GM12872 (cell line): ENCODE results near the gene SLC39A11.

Experiments
- CTCF ChIP-seq: IDR thresholded peaks from 3 replicates; pipeline ENCODE4 v1.5.1; 2011; ENCODE audit warnings: low read depth, mild to moderate bottlenecking, low read length, moderate library complexity; ENCODE audit not compliant: insufficient read depth

The SLC39A11 gene

DNA sequence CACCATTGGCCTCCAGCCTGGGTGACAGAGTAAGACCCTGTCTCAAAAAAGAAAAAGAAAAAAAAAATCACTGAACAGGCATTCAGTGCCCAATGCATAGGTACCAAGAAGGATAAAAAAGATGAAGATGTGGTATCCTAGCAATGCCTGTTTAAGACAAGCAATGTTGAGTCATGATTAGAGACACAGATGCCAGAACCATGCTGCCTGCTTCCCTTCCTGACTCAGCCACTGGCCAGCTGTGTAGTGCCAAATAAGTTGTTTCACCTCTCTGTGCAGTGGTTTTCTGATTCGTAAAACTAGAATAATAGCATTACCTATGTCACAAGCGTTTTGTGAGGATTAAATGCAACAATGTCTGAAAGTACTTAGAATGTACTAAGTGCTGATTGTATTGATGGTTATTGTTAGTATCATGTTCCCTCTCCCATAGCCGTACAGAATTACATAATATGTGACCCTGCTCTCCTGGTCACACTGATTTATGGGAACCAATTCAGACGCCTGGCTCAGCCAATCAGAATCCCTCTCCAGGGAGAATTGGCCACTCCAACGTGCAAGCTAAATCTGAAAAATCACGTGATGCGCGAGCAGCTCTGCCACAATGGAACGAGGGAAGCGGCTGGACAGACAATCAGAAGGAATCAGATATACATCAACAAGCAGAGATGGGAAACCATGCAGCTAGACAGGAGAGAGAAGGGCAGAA lies 241.9 kb downstream of the SLC39A11 start:
- no peak for TF ChIP-seq CTCF

GRCh38 chr17:72846399-72846798 lies 246.1 kb downstream of the SLC39A11 start:
- no peak for TF ChIP-seq CTCF

GRCh38 chr17:72843591-72843990 lies 248.9 kb downstream of the SLC39A11 start:
- no peak for TF ChIP-seq CTCF

GRCh38 chr17:72840019-72840418 lies 252.5 kb downstream of the SLC39A11 start:
- no peak for TF ChIP-seq CTCF

DNA sequence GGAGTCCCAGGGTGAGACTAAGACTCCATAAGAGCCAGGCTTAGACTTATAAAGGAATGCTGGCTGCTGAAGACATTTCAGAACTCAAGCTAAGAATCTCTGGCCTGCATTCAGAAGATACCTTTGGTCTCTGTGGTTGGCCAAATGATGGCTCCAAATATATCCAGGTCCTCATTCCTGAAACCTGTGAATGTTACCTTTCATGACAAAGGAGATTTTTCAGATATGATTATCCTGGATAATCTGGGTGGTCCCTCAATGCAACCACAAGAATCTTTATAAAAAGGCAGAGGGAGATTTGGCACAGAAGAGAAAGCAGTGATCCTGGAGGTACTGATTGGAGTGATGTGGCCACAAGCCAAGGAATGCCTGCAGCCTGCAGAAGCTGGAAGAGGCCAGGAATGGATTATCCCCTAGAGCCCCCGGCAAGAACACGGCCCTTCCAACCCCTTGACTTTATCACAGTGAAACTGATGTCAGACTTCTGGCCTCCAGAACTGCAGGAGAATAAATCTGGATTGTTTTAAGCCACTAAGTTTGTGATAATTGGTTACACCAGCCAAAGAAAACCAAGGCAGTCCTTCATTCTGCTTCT lies 253.3 kb downstream of the SLC39A11 start:
- TF ChIP-seq CTCF: no peak

DNA sequence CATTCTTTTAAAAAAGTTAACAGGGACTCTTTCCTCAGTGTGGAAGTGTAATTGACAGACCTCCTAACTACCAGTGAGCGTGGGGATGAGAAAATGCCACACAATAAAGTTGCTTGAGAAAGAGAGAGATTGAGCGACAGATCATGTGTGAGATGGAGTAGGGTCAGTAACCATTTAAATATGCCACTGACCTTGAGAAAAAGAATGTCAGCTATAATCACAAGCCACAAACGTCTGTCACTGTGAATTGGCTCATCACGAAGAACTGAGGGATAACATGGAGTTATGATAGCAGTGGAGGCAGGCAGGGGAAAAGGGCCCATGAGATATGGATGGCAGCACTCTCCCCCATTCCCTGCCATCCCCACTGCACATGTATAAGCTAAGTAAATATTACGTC lies 253.9 kb downstream of the SLC39A11 start:
- TF ChIP-seq CTCF: no peak

DNA sequence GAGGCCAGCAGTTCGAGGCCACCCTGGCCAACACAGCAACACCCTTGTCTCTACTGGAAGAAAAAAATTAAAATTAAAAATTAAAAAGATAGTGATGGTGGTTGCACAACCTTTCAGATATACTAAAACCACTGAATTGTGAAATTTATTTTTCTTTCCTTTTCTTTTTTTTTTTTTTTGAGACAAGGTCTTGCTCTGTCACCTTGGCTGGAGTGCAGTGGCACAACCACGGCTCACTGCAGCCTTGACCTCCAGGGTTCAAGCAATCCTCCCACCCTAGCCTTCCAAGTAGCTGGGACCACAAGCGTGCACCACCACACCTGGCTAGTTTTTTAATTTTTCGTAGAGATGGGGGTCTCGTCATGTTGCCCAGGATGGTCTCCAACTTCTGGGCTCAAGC lies 254.4 kb downstream of the SLC39A11 start:
- TF ChIP-seq CTCF: no peak
